Activated naive CD4-positive, alpha-beta T cell treated with Interleukin-2 at 50 U/mL for 16 hours (primary cell): ENCODE results near the gene SRD5A1.
A peak's percentile ranks its signal among the peaks of the same experiment; 100 is the strongest.

Source experiments
- DNase-seq: peaks from one replicate; pipeline ENCODE4 v3.0.0-alpha.2; 2020

The SRD5A1 gene

DNA sequence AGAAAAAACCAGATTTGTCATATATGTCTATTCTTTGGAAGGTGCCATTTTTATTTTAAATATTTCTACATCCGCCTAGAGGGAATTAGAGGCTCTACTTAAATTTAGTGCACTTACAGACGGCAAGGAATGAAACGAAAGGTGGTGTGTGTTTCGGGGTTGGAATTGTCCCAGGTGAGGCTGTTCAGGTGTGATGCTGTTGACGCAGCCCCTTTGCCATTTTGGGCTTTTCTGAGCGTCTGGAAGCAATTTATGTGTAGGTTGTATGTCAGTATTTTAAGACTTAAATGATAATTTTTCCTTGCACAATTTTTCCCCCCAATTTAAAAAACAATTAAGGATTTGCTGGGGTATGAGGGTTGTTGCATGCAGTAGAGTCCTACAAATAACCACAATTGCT lies 82.0 kb downstream of the SRD5A1 start:
- DNase-seq = no peak

DNA sequence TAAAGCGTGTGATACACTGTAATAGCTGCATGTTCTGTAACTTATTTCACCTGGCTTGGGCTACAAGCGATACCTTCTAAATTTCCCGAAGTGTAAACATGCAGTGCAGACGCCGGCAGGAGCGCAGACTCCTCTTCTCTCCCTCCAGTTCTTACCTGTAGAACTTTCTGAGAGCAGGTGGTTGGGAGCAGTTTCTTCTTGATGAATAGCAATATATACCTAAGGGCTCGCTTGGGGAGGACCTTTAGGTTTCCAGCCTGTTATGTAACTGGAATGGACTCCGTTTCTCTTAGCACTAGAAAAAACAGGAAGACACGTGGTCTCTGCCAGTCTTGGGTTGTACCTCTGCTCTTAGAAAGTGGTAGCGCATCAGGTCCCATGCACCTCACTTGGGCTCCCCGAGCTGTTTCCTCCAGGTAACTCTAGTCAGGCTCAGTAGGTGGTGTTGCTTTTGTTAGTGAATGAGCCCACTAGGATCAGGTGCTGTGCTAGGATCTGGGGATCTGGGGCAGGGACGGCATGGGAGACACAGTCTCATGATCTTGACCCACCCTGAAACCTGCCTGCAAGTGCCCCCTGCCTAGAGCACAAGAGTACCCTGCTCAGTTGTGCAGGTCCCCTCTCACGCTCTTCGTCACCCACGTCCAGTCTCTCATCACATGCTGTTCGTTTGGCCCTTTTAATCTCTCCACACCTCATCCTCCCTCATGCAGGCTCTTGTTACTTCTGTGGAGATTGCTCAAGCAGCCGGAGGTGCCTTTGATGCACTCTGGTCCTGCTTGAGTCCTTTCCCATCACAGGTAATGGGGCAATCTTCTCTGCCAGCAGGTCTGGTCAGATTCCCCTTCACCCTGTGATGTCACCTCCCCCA lies 82.8 kb downstream of the SRD5A1 start:
- peak; percentile 24 for DNase-seq

GRCh38 chr5:6716629-6717149 lies 83.4 kb downstream of the SRD5A1 start:
- no peak for DNase-seq

GRCh38 chr5:6717247-6717646 lies 84.0 kb downstream of the SRD5A1 start:
- no peak for DNase-seq

DNA sequence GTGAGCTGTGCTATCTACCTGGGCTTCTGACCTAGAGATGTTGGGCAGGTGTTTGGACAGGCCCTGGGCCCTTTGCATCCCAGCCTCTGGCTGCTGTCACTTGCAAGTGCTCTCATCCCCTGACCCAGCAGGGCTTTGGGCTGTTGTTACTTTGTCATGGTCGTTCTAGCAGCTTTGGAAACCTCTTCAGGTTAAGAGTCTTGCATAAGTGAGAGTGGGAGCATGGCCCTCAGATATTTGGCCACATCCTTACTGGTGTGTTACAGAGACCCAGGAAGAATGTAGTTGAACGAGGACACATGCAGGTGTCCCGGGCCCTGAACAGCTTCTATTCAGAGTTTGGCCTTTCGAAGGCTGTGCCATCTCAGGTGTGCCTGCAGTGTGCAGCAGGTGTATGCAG lies 84.4 kb downstream of the SRD5A1 start:
- no peak for DNase-seq

- no peak for DNase-seq
Observed at GRCh38 chr5:6718161-6718681, 85.0 kb downstream of the SRD5A1 start.

- no peak for DNase-seq
Observed at GRCh38 chr5:6718718-6719117, 85.5 kb downstream of the SRD5A1 start.

- DNase-seq = no peak
Observed at GRCh38 chr5:6719417-6719816, 86.2 kb downstream of the SRD5A1 start.

GRCh38 chr5:6719896-6720560 lies 86.8 kb downstream of the SRD5A1 start:
- no peak for DNase-seq

- no peak for DNase-seq
Observed at GRCh38 chr5:6720561-6720921, 87.3 kb downstream of the SRD5A1 start.

DNA sequence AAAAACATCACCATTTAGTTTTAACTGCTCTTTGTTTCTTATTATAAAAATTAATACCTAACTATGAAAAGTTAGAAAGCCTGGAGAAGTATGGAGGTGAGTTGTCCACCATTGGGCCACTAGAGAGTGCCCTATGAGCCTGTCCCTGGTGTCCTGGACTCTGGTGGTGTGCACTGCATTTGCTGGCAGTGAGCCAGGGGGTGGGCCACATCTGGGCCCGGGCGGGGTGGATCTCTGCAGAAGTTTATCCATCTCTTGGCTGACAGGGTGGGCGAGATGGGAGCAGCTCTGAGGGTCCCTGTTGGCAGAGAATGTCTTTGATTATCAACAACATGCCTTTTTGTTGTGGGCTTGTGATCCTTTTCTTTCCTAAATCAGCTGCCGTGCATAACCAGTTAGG lies 88.2 kb downstream of the SRD5A1 start:
- DNase-seq = no peak

GRCh38 chr5:6722015-6722414 lies 88.8 kb downstream of the SRD5A1 start:
- DNase-seq = no peak

- no peak for DNase-seq
Observed at GRCh38 chr5:6723122-6723815, 90.0 kb downstream of the SRD5A1 start.

DNA sequence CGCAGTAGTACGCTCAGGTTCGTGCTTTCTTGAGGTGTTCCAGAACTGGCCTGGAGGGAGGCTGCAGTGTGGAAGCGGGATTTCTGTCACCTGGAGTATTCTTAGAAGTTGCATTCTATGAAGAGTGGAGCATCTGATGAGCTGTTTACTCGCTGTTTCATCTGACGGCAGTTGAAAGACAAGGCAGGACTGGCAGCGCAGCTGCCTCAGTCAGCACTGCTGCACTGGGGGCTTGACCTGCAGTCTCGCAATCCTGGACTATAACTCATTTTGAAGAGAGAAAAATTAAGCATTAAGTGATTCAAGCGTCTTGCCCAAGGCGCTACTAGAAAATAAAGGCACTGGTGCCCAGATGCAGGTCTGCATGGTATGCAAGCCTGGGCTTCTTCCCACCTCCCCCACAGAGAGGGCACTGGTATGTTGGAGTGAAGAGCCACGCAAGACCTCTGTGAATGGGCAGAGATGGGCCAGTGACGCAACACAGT lies 90.6 kb downstream of the SRD5A1 start:
- DNase-seq = no peak
